ENCODE data around the gene HDDC3.

DNA sequence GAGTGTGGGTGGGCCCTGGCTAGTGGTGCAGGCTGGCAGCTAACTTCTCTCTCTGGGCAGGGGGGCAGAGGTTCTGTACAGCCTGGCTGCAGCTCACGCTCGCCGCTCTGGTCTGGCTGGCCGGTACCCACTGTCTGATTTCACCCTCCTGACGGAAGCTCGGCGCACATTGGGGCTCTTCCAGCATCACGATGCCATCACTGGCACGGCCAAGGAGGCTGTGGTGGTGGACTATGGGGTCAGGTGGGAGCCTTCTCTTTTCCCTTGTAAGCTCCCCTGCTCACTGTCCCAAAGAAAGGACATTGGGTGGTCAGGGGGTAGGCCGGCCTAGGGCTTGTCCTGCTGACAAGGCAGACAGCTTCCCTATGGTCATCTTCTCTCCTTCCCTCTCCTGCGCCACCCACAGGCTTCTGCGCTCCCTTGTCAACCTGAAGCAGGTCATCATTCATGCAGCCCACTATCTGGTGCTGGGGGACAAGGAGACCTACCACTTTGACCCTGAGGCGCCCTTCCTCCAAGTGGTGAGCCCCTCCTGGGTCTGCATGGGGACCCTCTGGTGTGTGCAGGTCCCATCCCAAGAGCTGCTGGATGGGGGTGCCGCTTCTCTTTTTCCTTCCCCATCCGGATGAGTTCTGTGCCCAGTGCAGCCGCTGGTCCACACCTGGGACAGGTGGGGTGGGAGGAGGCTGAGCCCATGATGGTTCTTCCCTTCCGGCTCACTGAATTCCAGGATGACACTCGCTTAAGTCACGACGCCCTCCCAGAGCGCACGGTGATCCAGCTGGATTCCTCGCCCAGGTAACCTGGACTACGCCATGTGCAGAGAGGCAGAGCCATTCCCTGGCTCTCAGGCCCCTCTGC, 21.7 kb downstream of the HDDC3 start:
- TF ChIP-seq CTCF (IDR thresholded peaks at IDR 0.05) (no peak), EP300 (IDR thresholded peaks at IDR 0.05) (no peak), POLR2AphosphoS5 (IDR thresholded peaks at IDR 0.05) (no peak), POLR2A (IDR thresholded peaks at IDR 0.05) (no peak)

Measured in stomach (tissue), 4 donors.